HG02840 (cell line): ENCODE data around the gene EXOC3L1.

ENCODE experiments used
- ATAC-seq: cut with Tn5 transposase; IDR thresholded peaks from one replicate; pipeline ENCODE4 v1.9.1; 2021; ENCODE audit warnings: mild to moderate bottlenecking, moderate library complexity, moderate number of reproducible peaks; ENCODE audit not compliant: unreplicated experiment, low FRiP score

Gene EXOC3L1

GRCh38 chr16:67166598-67167168 is 23.3 kb downstream of the EXOC3L1 start:
- ATAC-seq: no peak

GRCh38 chr16:67166110-67166547 is 23.8 kb downstream of the EXOC3L1 start:
- ATAC-seq: no peak

GRCh38 chr16:67165121-67166078 is 24.5 kb downstream of the EXOC3L1 start:
- ATAC-seq: no peak

GRCh38 chr16:67164599-67165061 is 25.3 kb downstream of the EXOC3L1 start, which contains the start of gene HSF4:
Gene HSF4 (plus strand): TSS chr16:67164745. CDS start chr16:67164812, 67 bp downstream.
- ATAC-seq: no peak

- no peak for ATAC-seq
Measured at GRCh38 chr16:67163999-67164558, 25.9 kb downstream of the EXOC3L1 start.

- no peak for ATAC-seq
Measured at GRCh38 chr16:67163164-67163998, 26.6 kb downstream of the EXOC3L1 start.

- no peak for ATAC-seq
Measured at GRCh38 chr16:67162506-67163163, 27.3 kb downstream of the EXOC3L1 start.

- ATAC-seq: no peak
Measured at GRCh38 chr16:67161595-67162058, 28.3 kb downstream of the EXOC3L1 start.

GRCh38 chr16:67158637-67159600 is 31.0 kb downstream of the EXOC3L1 start:
- peak; percentile 43 for ATAC-seq

GRCh38 chr16:67157892-67158635 is 31.9 kb downstream of the EXOC3L1 start:
- ATAC-seq: no peak

- ATAC-seq: no peak
Measured at GRCh38 chr16:67157106-67157748, 32.7 kb downstream of the EXOC3L1 start.

GRCh38 chr16:67156143-67156844 is 33.6 kb downstream of the EXOC3L1 start:
- ATAC-seq: no peak

GRCh38 chr16:67155295-67156142 is 34.4 kb downstream of the EXOC3L1 start:
- ATAC-seq: no peak

- ATAC-seq: no peak
Measured at GRCh38 chr16:67154578-67155294, 35.2 kb downstream of the EXOC3L1 start.

GRCh38 chr16:67151431-67152097 is 38.4 kb downstream of the EXOC3L1 start:
- ATAC-seq: no peak
